Right ventricle myocardium superior (tissue), 1 donor: ENCODE measurements around the gene CCDC187. TPM values are rescaled to one million over a fixed set of nuclear protein-coding genes. Genes with fewer than 3 reads are reported as not detected.
"Not testable (repeated sequence)": the region's sequence is repeated elsewhere in the genome, so short reads cannot be mapped to it uniquely, and the experiment has no call there.

Source experiments
- ATAC-seq: fragments of 200-7000 bp; cut with Tn5 transposase; one replicate; pipeline ENCODE4 v1.9.1; 2020; ENCODE audit warnings: mild to moderate bottlenecking; ENCODE audit not compliant: poor library complexity
- DNase-seq: peaks from one replicate; pipeline ENCODE4 v3.0.0-alpha.2; 2020
- intact Hi-C: fragments of 100-400 bp; cut with DNase I; formaldehyde crosslinking; loops from one replicate; pipeline ENCODE4 v1.11.2; 2022
- total RNA-seq: library from RNA; stranded (reverse); fragmentation: NEBNext Ultra II Directional; extraction: Animal tissue kit (Norgen Biotek cat#: 25700); gene quantifications from one replicate; pipeline ENCODE4 v1.2.1, GENCODE V29; 2021
- donor health status: DM: no; HTN: yes; CAD: no; lungs with severe emphysema.

CCDC187 gene
- total RNA-seq, 1 donor from 2014 or later = not detected

GRCh38 chr9:136279471-136279870 is 24.4 kb downstream of the CCDC187 start:
- ATAC-seq (no peak), DNase-seq (no peak)
- intact Hi-C loops = no loop called here

GRCh38 chr9:136278894-136279293 is 25.0 kb downstream of the CCDC187 start:
- no peak for DNase-seq
- no peak for ATAC-seq
- intact Hi-C loops = no loop called here

DNA sequence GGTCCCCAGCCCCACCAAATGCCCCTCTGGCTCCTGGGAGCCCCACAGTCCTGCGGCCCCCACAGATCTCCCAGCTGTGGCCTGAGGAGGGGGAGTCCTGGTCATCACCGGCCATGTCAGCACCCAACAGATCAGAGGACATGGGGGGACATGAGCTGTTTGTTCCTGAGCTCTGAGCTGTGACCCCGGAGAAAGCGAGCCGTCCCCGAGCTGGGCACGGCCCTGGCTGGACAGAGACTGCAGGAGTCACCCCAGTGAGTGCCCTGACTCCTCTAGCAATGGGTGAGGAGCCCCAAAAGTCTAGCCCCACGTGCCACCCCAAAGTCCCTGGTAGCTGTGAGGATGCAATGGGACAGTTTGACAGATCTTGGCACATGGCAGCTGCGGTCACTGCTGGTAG is 25.7 kb downstream of the CCDC187 start:
- intact Hi-C loops = no loop called here
- ATAC-seq (no peak), DNase-seq (no peak)

DNA sequence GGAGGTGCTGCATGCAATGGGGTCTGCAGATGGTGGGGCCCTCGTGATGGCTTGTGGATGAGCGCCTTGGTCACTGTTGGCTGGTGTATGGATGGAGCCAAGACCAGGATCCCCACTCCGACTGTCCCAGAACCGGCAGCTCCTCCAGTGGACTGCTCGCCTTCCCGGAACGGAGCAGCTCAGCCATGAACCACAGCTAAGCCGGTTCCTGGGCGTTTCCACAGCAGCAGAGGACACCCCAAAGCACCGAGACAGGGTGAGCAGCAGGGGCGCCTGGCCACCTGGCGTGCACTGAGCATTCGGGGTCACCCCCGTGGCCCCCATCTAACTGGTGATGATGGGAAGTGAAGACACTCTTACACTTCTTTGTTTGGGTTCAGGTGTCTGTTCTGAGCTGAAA is 26.1 kb downstream of the CCDC187 start:
- ATAC-seq = no peak

GRCh38 chr9:136276716-136277115 is 27.2 kb downstream of the CCDC187 start:
- intact Hi-C loops = no loop called here
- ATAC-seq (no peak), DNase-seq (no peak)

More for the DNA sequence above, 26.1 kb downstream of the CCDC187 start:
- intact Hi-C loops = no loop called here
- DNase-seq = no peak

DNA sequence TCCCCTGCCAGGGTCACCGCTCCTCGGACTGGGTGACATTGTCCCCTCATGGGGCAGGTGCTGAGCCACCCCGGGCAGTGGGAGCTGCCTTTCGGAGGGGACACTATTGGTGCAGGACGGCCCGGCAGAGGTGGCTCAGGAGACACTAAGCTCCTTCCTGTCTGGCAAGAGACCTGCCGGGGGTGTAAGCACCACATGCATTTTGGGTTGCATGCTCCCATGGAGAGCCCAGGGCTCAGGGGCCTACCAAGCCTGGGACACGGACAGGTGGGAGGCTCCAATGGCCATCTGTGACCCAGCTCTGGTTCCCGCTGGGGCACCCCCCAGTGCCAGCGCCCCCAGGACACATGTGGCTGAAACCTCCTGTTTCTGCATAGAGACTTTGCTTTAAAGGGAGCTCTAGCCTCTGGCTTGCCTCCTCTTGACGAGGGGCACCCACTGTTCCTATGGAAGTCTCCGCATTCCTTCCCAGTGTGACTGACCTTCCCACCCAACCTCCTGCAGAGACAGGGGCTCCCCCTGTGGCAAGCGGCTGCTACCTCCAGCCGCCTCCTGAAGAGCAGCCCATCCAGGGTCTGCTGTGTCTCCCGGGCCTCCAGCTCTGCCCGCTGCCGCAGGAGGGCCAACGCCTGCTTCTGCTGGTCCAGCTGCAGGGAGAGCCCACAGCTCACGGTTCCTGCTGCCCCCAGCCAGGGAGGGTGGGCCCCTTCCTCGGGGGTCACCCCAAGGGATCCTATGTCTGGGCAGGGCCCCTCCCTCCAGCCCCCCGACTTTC is 28.1 kb downstream of the CCDC187 start:
- no peak for ATAC-seq
- DNase-seq = no peak
- intact Hi-C loops = no loop called here

DNA sequence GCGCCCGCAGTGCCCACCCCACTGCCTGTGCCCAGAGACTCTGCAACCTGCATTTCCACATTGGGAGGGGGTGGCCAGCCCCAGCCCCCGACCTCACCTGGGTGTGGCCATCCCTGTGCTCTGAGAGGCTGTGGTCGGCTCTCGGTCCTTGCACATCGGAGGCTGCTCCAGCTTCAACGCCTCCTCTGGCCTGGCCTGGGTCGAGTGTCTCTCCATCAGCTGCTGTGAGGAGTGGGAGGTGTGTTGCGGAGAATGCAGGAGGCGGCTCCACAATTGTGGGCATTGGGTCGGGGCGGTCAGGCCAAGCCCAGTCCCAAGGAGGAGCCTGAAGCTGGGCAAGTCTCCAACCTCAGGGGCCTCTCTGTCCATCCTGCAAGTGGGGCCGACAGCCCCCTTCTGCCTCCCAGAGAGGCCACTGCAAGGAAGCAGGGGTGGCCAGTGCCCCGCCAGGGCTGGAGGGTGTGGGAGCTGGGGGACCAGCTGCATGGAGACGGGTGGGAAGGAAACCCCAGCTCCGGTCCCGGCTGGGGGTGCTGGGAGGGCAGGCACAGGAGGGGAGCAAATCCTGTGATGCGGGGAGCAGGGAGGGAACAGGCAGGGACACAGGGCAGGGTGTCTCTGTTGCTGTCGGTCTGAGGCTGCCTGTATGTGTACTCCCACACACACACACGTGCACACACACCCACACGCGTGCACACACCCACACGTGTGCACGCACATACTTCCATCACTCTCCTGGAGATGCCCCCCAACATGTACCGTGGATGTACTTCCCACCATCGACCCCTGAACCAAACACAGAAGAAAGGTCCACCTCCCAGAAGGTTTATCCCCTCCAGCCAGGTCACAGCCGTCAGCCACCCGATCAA is 28.9 kb downstream of the CCDC187 start:
- DNase-seq = no peak
- intact Hi-C loops = no loop called here

GRCh38 chr9:136273921-136274785 is 29.7 kb downstream of the CCDC187 start:
- DNase-seq = no peak
- ATAC-seq = no peak
- intact Hi-C loops = no loop called here

More for the DNA sequence above, 28.9 kb downstream of the CCDC187 start:
- ATAC-seq = no peak

GRCh38 chr9:136273244-136273865 is 30.5 kb downstream of the CCDC187 start:
- intact Hi-C loops = no loop called here
- ATAC-seq (no peak), DNase-seq (no peak)

GRCh38 chr9:136270173-136270705 is 33.7 kb downstream of the CCDC187 start:
- no peak for ATAC-seq
- intact Hi-C loops = no loop called here

GRCh38 chr9:136268735-136269134 is 35.2 kb downstream of the CCDC187 start:
- ATAC-seq (no peak), DNase-seq (no peak)
- intact Hi-C loops = no loop called here

More at GRCh38 chr9:136270173-136270705, 33.7 kb downstream of the CCDC187 start:
- DNase-seq = no peak

DNA sequence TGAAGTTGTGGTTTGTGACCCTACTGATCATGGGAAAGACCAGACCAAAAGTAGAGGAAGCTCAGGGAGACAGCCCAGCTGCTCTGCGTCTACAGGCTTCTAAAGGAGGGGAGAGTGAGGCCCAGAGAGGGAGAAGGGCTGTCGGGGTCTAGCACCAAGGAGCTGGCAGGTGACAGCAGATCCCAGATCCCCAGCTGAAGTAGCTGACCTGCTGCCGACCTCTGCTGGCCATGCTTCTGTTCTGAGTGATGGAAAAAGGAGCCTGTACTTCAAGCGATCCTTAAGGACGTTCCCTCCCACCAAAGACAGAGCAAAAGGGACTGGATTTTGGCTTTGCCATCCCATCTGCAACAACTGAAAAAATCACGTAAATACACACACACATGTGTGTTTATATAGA is 35.6 kb downstream of the CCDC187 start:
- intact Hi-C loops = no loop called here
- no peak for DNase-seq
- ATAC-seq = peak; percentile 37

- peak; percentile 99 for ATAC-seq
- intact Hi-C loops = no loop called here
These were observed 36.4 kb downstream of the CCDC187 start for GRCh38 chr9:136267261-136268111.

DNA sequence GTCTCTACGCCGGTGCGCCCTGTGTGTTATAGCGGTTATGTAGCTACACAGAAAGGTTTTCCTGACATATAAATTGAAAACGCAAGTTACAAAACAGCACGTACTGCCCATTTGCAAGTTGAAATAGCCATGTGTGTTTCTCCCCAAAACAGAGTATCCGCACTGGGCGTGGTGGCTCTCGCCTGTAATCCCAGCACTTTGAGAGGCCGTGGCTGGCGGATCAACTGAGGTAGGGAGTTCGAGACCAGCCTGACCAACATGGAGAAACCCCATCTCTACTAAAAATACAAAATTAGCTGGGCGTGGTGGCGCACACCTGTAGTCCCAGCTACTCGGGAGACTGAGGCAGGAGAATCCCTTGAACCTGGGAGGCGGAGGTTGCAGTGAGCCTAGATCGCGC is 37.3 kb downstream of the CCDC187 start:
- DNase-seq, ATAC-seq, intact Hi-C loops: not testable (repeated sequence)

More at GRCh38 chr9:136267261-136268111, 36.4 kb downstream of the CCDC187 start:
- DNase-seq = peak; percentile 91

DNA sequence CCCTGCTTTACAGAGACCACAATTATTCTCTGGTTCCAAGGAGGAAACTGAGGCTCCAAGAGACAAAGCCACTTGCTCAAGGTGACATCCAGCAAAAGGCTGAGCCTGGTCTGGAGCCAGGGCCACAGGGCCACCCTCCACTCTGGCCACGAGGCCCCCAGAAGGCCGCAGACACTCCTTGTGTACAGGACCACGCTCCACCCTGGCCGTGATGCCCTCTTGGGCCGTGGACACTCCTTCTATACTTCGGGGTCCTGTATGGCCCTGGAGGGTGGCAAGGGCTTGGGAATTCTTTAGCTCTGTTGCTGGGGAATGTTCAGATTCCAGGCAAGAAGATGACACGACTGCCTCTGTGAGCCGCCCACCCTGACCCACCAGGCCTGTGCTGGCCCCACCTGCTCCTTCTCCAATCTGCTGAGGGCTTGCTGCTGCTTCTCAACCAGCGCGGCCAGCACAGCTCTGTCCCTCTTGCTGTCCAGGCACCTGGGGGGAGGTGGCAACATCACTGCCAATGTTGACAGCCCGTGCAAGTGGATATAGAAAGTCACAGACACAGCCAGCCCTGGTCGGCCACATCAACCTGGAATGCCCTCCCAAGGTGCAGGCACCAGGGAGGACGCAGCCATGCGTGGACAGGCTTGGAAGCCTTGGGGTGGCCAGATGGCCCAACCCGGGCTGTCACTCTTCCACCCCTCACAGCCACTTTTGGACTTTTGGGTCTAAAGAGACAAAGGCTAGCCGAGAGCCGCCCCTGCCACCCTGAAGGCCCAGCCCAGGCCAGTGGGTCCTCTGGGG is 38.1 kb downstream of the CCDC187 start:
- intact Hi-C loops = no loop called here
- DNase-seq = no peak
- ATAC-seq = no peak
